Epithelial cell of proximal tubule (primary cell): ENCODE data around the gene BMERB1. TPM values are rescaled to one million over a fixed set of nuclear protein-coding genes. Genes with fewer than 3 reads are reported as not detected.

Source experiments
- DNase-seq: peaks from one replicate; pipeline ENCODE4 v3.0.0-alpha.2; 2011; ENCODE audit warnings: low read depth
- H3K4me3 ChIP-seq: 2 replicates; pipeline ENCODE4 v1.5.1; 2011; ENCODE audit warnings: low read depth, mild to moderate bottlenecking, low read length
- CTCF ChIP-seq: conservative IDR thresholded peaks from 2 replicates; pipeline ENCODE4 v1.5.1; 2012; ENCODE audit warnings: low read depth, mild to moderate bottlenecking, low read length
- total RNA-seq: library from RNA; depleted of rRNA; stranded (reverse); fragments of >200 nt; gene quantifications from 2 replicates; pipeline ENCODE4 v1.2.3, GENCODE V29; 2015

The BMERB1 gene
- total RNA-seq, 1 donor from 2014 or later, result 15.8 TPM

- DNase-seq, result no peak
- TF ChIP-seq CTCF, result no peak
- H3K4me3 ChIP-seq, result no peak overlapping the region
Measured at GRCh38 chr16:15521758-15522509, 87.5 kb downstream of the BMERB1 start.

GRCh38 chr16:15523092-15523541 lies 88.7 kb downstream of the BMERB1 start:
- TF ChIP-seq CTCF, result peak; percentile 42
- no peak overlapping the region for H3K4me3 ChIP-seq
- no peak for DNase-seq

- TF ChIP-seq CTCF, result no peak
- no peak overlapping the region for H3K4me3 ChIP-seq
Measured at GRCh38 chr16:15523939-15524338, 89.6 kb downstream of the BMERB1 start.

GRCh38 chr16:15524966-15525365 lies 90.6 kb downstream of the BMERB1 start:
- H3K4me3 ChIP-seq, result no peak overlapping the region
- TF ChIP-seq CTCF, result no peak
- no peak for DNase-seq

More at GRCh38 chr16:15523939-15524338, 89.6 kb downstream of the BMERB1 start:
- no peak for DNase-seq

GRCh38 chr16:15526097-15526496 lies 91.7 kb downstream of the BMERB1 start:
- H3K4me3 ChIP-seq, result no peak overlapping the region
- no peak for TF ChIP-seq CTCF
- DNase-seq, result no peak

GRCh38 chr16:15526731-15527130 lies 92.3 kb downstream of the BMERB1 start:
- DNase-seq, result no peak
- no peak overlapping the region for H3K4me3 ChIP-seq
- no peak for TF ChIP-seq CTCF

GRCh38 chr16:15529673-15530072 lies 95.3 kb downstream of the BMERB1 start:
- TF ChIP-seq CTCF, result no peak
- DNase-seq, result no peak

More at GRCh38 chr16:15529673-15530072, 95.3 kb downstream of the BMERB1 start:
- no peak overlapping the region for H3K4me3 ChIP-seq
